Activated naive CD4-positive, alpha-beta T cell treated with anti-CD3 and anti-CD28 coated beads for 36 hours (primary cell): ENCODE data around the gene OR5A2. TPM values are rescaled to one million over a fixed set of nuclear protein-coding genes. Genes with fewer than 3 reads are reported as not detected.

Experiments used
- CTCF ChIA-PET: fragments of 350-600 bp; sonication (Branson Sonifier 250); formaldehyde crosslinking; loops from one replicate; lab custom pipeline; 2021; ENCODE audit warnings: antibody characterized with exemption; lab: Charles Lee
- DNase-seq: peaks from one replicate; pipeline ENCODE4 v3.0.0-alpha.2; 2020
- H3K27ac Mint-ChIP-seq: one replicate; pipeline ENCODE4 v1.8.0; 2021; ENCODE audit warnings: mild to moderate bottlenecking, mixed read lengths
- H3K27me3 Mint-ChIP-seq: one replicate; pipeline ENCODE4 v1.8.0; 2021; ENCODE audit warnings: low read depth, mixed read lengths
- H3K36me3 Mint-ChIP-seq: one replicate; pipeline ENCODE4 v1.8.0; 2021; ENCODE audit warnings: low read depth, mixed read lengths
- H3K4me1 Mint-ChIP-seq: one replicate; pipeline ENCODE4 v1.8.0; 2021; ENCODE audit warnings: low read depth, mixed read lengths
- H3K4me3 Mint-ChIP-seq: one replicate; pipeline ENCODE4 v1.8.0; 2021; ENCODE audit warnings: mild to moderate bottlenecking, moderate library complexity, mixed read lengths
- H3K9me3 Mint-ChIP-seq: one replicate; pipeline ENCODE4 v1.8.0; 2021; ENCODE audit warnings: mixed read lengths
- intact Hi-C: fragments of 100-400 bp; cut with micrococcal nuclease; formaldehyde crosslinking; loops from one replicate; pipeline ENCODE4 v1.15.1; 2023
- total RNA-seq, 2 experiments: library from RNA; stranded (reverse); gene quantifications; one replicate each; pipeline ENCODE4 v1.2.3, GENCODE V29; 2021

Gene OR5A2
- total RNA-seq, 2 experiments from 2014 or later: not detected

GRCh38 chr11:59425131-59425530, 1.1 kb downstream of the OR5A2 start:
- Mint-ChIP-seq H3K27ac (no peak overlapping the region), H3K9me3 (no peaks in the 10 kb centered on the region), H3K4me1 (no peaks in the 10 kb centered on the region), H3K4me3 (no peak overlapping the region), H3K27me3 (peaks cover 4% of the 10 kb centered on the region), H3K36me3 (no peaks in the 10 kb centered on the region)
- intact Hi-C loops: no loop called here
- CTCF ChIA-PET: no interaction called here
- no peak for DNase-seq

- intact Hi-C loops: no loop called here
- no peaks in the 10 kb centered on the region for H3K4me1 Mint-ChIP-seq
- H3K9me3 Mint-ChIP-seq: no peaks in the 10 kb centered on the region
- no peak overlapping the region for H3K27ac Mint-ChIP-seq
- peaks cover 2% of the 10 kb centered on the region for H3K27me3 Mint-ChIP-seq
- no peak overlapping the region for H3K4me3 Mint-ChIP-seq
- CTCF ChIA-PET: no interaction called here
- H3K36me3 Mint-ChIP-seq: no peaks in the 10 kb centered on the region
- no peak for DNase-seq
Observed at GRCh38 chr11:59423835-59424234, 2.4 kb downstream of the OR5A2 start.

- DNase-seq: no peak
- Mint-ChIP-seq H3K27me3 (peaks cover 22% of the 10 kb centered on the region), H3K4me1 (peaks cover 9% of the 10 kb centered on the region), H3K27ac (no peak overlapping the region), H3K4me3 (no peak overlapping the region), H3K36me3 (no peaks in the 10 kb centered on the region), H3K9me3 (no peaks in the 10 kb centered on the region)
- intact Hi-C loops: no loop called here
- CTCF ChIA-PET: interaction anchor here (0.6 to 1.0 kb wide), 2 partner anchors 10 to 170 kb away, joined by 3 read pairs; no protein-coding TSS in a partner anchor
Observed at GRCh38 chr11:59418156-59418555, 8.1 kb downstream of the OR5A2 start.

- H3K4me3 Mint-ChIP-seq: no peak overlapping the region
- intact Hi-C loops: no loop called here
- peaks cover 30% of the 10 kb centered on the region for H3K27me3 Mint-ChIP-seq
- no peak overlapping the region for H3K27ac Mint-ChIP-seq
- CTCF ChIA-PET: no interaction called here
- H3K9me3 Mint-ChIP-seq: no peaks in the 10 kb centered on the region
- peaks cover 9% of the 10 kb centered on the region for H3K4me1 Mint-ChIP-seq
- H3K36me3 Mint-ChIP-seq: no peaks in the 10 kb centered on the region
- DNase-seq: no peak
Observed at GRCh38 chr11:59417023-59417422, 9.2 kb downstream of the OR5A2 start.

GRCh38 chr11:59416613-59417012, 9.6 kb downstream of the OR5A2 start:
- H3K27me3 Mint-ChIP-seq: peaks cover 30% of the 10 kb centered on the region
- H3K4me3 Mint-ChIP-seq: no peak overlapping the region
- no peak overlapping the region for H3K27ac Mint-ChIP-seq
- CTCF ChIA-PET: no interaction called here
- intact Hi-C loops: no loop called here
- H3K9me3 Mint-ChIP-seq: no peaks in the 10 kb centered on the region
- DNase-seq: no peak
- H3K36me3 Mint-ChIP-seq: no peaks in the 10 kb centered on the region
- H3K4me1 Mint-ChIP-seq: peaks cover 9% of the 10 kb centered on the region

- CTCF ChIA-PET: no interaction called here
- Mint-ChIP-seq H3K27me3 (peaks cover 30% of the 10 kb centered on the region), H3K9me3 (peaks cover 4% of the 10 kb centered on the region), H3K4me1 (peaks cover 9% of the 10 kb centered on the region), H3K27ac (no peak overlapping the region), H3K4me3 (no peak overlapping the region), H3K36me3 (no peaks in the 10 kb centered on the region)
- DNase-seq: no peak
- intact Hi-C loops: no loop called here
Observed at GRCh38 chr11:59415111-59415510, 11.1 kb downstream of the OR5A2 start.

GRCh38 chr11:59413646-59414045, 12.6 kb downstream of the OR5A2 start:
- CTCF ChIA-PET: no interaction called here
- Mint-ChIP-seq H3K27me3 (peaks cover 30% of the 10 kb centered on the region), H3K27ac (no peak overlapping the region), H3K36me3 (no peaks in the 10 kb centered on the region), H3K9me3 (peaks cover 12% of the 10 kb centered on the region), H3K4me3 (no peak overlapping the region), H3K4me1 (peaks cover 9% of the 10 kb centered on the region)
- intact Hi-C loops: no loop called here
- DNase-seq: no peak

- no peaks in the 10 kb centered on the region for H3K36me3 Mint-ChIP-seq
- CTCF ChIA-PET: no interaction called here
Observed at GRCh38 chr11:59403546-59403945, 22.7 kb downstream of the OR5A2 start.

GRCh38 chr11:59401262-59401552, 25.0 kb downstream of the OR5A2 start:
- no peak for DNase-seq
- CTCF ChIA-PET: interaction anchor here (0.6 to 0.7 kb wide), 2 partner anchors 28 to 1374 kb away, joined by 3 to 5 read pairs; no protein-coding TSS in a partner anchor
- Mint-ChIP-seq H3K27ac (no peak overlapping the region), H3K4me3 (no peak overlapping the region), H3K9me3 (peaks cover 6% of the 10 kb centered on the region), H3K27me3 (peaks cover 14% of the 10 kb centered on the region), H3K4me1 (no peaks in the 10 kb centered on the region), H3K36me3 (no peaks in the 10 kb centered on the region)
- intact Hi-C loops: no loop called here

More at GRCh38 chr11:59403546-59403945, 22.7 kb downstream of the OR5A2 start:
- Mint-ChIP-seq H3K4me3 (no peak overlapping the region), H3K27me3 (peaks cover 14% of the 10 kb centered on the region), H3K4me1 (no peaks in the 10 kb centered on the region), H3K9me3 (peaks cover 8% of the 10 kb centered on the region), H3K27ac (no peak overlapping the region)
- intact Hi-C loops: no loop called here
- no peak for DNase-seq

- CTCF ChIA-PET: interaction anchor here (0.6 to 0.7 kb wide), 3 partner anchors 29 to 1375 kb away, joined by 3 to 5 read pairs (median 3); no protein-coding TSS in a partner anchor
- peaks cover 6% of the 10 kb centered on the region for H3K9me3 Mint-ChIP-seq
- no peaks in the 10 kb centered on the region for H3K36me3 Mint-ChIP-seq
- intact Hi-C loops: no loop called here
- H3K4me3 Mint-ChIP-seq: no peak overlapping the region
- no peak for DNase-seq
- peaks cover 9% of the 10 kb centered on the region for H3K27me3 Mint-ChIP-seq
- no peaks in the 10 kb centered on the region for H3K4me1 Mint-ChIP-seq
- H3K27ac Mint-ChIP-seq: no peak overlapping the region
Observed at GRCh38 chr11:59400461-59401261, 25.6 kb downstream of the OR5A2 start.

GRCh38 chr11:59394186-59394585, 32.0 kb downstream of the OR5A2 start:
- CTCF ChIA-PET: no interaction called here
- Mint-ChIP-seq H3K4me3 (no peak overlapping the region), H3K27me3 (peaks cover 13% of the 10 kb centered on the region), H3K4me1 (no peaks in the 10 kb centered on the region), H3K36me3 (no peaks in the 10 kb centered on the region), H3K27ac (no peak overlapping the region), H3K9me3 (no peaks in the 10 kb centered on the region)
- intact Hi-C loops: no loop called here
- no peak for DNase-seq

- intact Hi-C loops: no loop called here
- H3K36me3 Mint-ChIP-seq: no peaks in the 10 kb centered on the region
- peaks cover 6% of the 10 kb centered on the region for H3K27me3 Mint-ChIP-seq
- H3K4me1 Mint-ChIP-seq: no peaks in the 10 kb centered on the region
- DNase-seq: no peak
- CTCF ChIA-PET: no interaction called here
- H3K4me3 Mint-ChIP-seq: no peak overlapping the region
- H3K27ac Mint-ChIP-seq: no peak overlapping the region
- H3K9me3 Mint-ChIP-seq: peaks cover 10% of the 10 kb centered on the region
Observed at GRCh38 chr11:59380263-59381059, 45.8 kb downstream of the OR5A2 start.
